SU-DHL-6 (cell line): Measurements from ENCODE around the gene GNG4.

Experiments used
- H2AFZ ChIP-seq: fragments of 200-600 bp; sonication (generic); 2 replicates; pipeline ENCODE4 v1.6.1; 2014; ENCODE audit warnings: low read depth, mild to moderate bottlenecking, moderate library complexity, mixed read lengths, antibody characterized with exemption, low read length; ENCODE audit not compliant: severe bottlenecking
- H3F3A ChIP-seq: fragments of 200-600 bp; shearing (Covaris generic); 2 replicates; pipeline ENCODE4 v1.6.0; 2016; ENCODE audit warnings: antibody characterized with exemption, mild to moderate bottlenecking; ENCODE audit not compliant: insufficient read depth
- H3K27ac ChIP-seq: fragments of 200-600 bp; sonication (generic); 2 replicates; pipeline ENCODE4 v1.5.1; 2016; ENCODE audit warnings: low read depth, mild to moderate bottlenecking, low read length, moderate library complexity, mixed read lengths
- H3K27me3 ChIP-seq: fragments of 200-600 bp; sonication (generic), shearing (Covaris generic); 2 replicates; pipeline ENCODE4 v1.6.0; 2014; ENCODE audit warnings: mild to moderate bottlenecking, low read length
- H3K36me3 ChIP-seq: fragments of 200-600 bp; sonication (generic); 2 replicates; pipeline ENCODE4 v1.6.1; 2014; ENCODE audit warnings: mild to moderate bottlenecking, low read length, mixed read lengths
- H3K4me2 ChIP-seq: fragments of 300-600, 200-600 bp; shearing (Covaris generic), sonication (generic); 2 replicates; pipeline ENCODE4 v1.6.0; 2014; ENCODE audit warnings: low read length, low read depth, mild to moderate bottlenecking; ENCODE audit not compliant: poor library complexity, severe bottlenecking
- H3K4me3 ChIP-seq: fragments of 200-600 bp; sonication (generic); 2 replicates; pipeline ENCODE4 v1.5.1; 2014; ENCODE audit warnings: antibody characterized with exemption, low read length, mild to moderate bottlenecking, mixed read lengths; ENCODE audit not compliant: insufficient read depth, poor library complexity, severe bottlenecking
- H3K79me2 ChIP-seq: fragments of 200-600 bp; sonication (generic); 2 replicates; pipeline ENCODE4 v1.6.1; 2014; ENCODE audit warnings: mild to moderate bottlenecking, low read length, moderate library complexity; ENCODE audit not compliant: insufficient read depth
- H3K9ac ChIP-seq: fragments of 200-600 bp; sonication (generic); 2 replicates; pipeline ENCODE4 v1.7.0; 2014; ENCODE audit warnings: mild to moderate bottlenecking, low read length
- H3K9me2 ChIP-seq: fragments of 200-600 bp; sonication (generic); replicated peaks from 2 replicates; pipeline ENCODE4 v1.6.1; 2014; ENCODE audit warnings: low read length; ENCODE audit not compliant: insufficient read depth
- H3K9me3 ChIP-seq: fragments of 200-600 bp; sonication (generic); 2 replicates; pipeline ENCODE4 v1.6.1; 2014; ENCODE audit warnings: low read length, mixed read lengths; ENCODE audit not compliant: insufficient read depth
- H4K20me1 ChIP-seq: fragments of 200-600 bp; sonication (generic); 2 replicates; pipeline ENCODE4 v1.6.1; 2014; ENCODE audit warnings: low read depth, mild to moderate bottlenecking, antibody characterized with exemption, low read length, moderate library complexity, mixed read lengths
- EZH2phosphoT487 ChIP-seq: fragments of 200-600 bp; sonication (generic), shearing (Covaris generic); conservative IDR thresholded peaks from 2 replicates; pipeline ENCODE4 v1.6.1; 2018; ENCODE audit warnings: mild to moderate bottlenecking, antibody characterized with exemption, low read length, moderate library complexity, mixed read lengths
- TF ChIP-seq, protein P1 (sequence below): fragments of 200-600 bp; sonication (generic); IDR thresholded peaks from one replicate; pipeline ENCODE4 v1.5.1; 2017; ENCODE audit warnings: antibody characterized with exemption, mild to moderate bottlenecking, low read length, moderate library complexity; ENCODE audit not compliant: insufficient read depth, poor library complexity, severe bottlenecking

GNG4 gene

DNA sequence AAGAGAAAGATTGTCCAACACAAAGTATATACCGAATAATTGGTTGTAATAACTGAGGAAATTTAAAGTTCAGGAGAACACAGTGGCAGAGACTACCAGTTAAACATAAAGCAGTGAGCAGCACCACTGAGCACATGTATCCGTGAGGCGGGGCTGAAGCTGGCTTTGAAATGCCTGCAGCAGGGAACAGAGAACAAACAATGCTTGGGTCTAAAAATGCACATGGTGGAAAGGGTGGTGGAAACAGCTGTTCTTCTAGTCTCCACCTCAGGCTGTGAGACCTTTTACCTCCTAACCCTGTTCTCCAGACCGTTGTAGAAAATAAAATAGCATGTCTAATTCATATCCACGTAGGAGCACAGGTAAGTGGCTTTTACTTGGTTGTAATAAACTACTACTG is 7.7 kb upstream of the GNG4 start:
- H3K79me2 ChIP-seq = no peaks in the 10 kb centered on the region
- no peak overlapping the region for H3K4me2 ChIP-seq
- no peaks in the 10 kb centered on the region for H3K27me3 ChIP-seq
- no peak overlapping the region for H3K4me3 ChIP-seq
- H3K9me2 ChIP-seq = no peaks in the 10 kb centered on the region
- H3K9me3 ChIP-seq = no peaks in the 10 kb centered on the region
- H3K9ac ChIP-seq = no peak overlapping the region
- no peak overlapping the region for H2AFZ ChIP-seq
- no peak for TF ChIP-seq EZH2phosphoT487
- TF ChIP-seq, protein P1, sequence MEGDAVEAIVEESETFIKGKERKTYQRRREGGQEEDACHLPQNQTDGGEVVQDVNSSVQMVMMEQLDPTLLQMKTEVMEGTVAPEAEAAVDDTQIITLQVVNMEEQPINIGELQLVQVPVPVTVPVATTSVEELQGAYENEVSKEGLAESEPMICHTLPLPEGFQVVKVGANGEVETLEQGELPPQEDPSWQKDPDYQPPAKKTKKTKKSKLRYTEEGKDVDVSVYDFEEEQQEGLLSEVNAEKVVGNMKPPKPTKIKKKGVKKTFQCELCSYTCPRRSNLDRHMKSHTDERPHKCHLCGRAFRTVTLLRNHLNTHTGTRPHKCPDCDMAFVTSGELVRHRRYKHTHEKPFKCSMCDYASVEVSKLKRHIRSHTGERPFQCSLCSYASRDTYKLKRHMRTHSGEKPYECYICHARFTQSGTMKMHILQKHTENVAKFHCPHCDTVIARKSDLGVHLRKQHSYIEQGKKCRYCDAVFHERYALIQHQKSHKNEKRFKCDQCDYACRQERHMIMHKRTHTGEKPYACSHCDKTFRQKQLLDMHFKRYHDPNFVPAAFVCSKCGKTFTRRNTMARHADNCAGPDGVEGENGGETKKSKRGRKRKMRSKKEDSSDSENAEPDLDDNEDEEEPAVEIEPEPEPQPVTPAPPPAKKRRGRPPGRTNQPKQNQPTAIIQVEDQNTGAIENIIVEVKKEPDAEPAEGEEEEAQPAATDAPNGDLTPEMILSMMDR = no peak
- no peaks in the 10 kb centered on the region for H3F3A ChIP-seq
- H4K20me1 ChIP-seq = no peaks in the 10 kb centered on the region
- no peak overlapping the region for H3K27ac ChIP-seq
- H3K36me3 ChIP-seq = no peaks in the 10 kb centered on the region

DNA sequence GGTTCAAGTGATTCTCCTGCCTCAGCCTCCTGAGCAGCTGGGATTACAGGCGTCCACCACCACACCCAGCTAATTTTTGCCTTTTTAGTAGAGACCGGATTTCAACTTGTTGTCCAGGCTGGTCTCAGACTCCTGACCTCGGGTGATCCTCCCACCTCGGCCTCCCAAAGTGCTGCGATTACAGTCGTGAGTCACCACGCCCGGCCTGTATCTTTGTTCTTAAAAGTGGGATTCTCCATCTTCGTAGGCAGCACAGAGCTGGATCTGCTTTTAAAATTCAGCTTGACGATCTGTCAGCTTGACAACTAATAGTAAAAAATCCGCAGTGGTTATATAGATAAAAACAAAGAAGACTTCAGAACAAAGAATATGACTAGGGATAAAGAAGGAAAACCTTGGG is 2.8 kb upstream of the GNG4 start:
- no peaks in the 10 kb centered on the region for H3K79me2 ChIP-seq
- H3K36me3 ChIP-seq = no peaks in the 10 kb centered on the region
- no peak overlapping the region for H3K27ac ChIP-seq
- no peak overlapping the region for H3K9ac ChIP-seq
- TF ChIP-seq, protein P1 = no peak
- no peak for TF ChIP-seq EZH2phosphoT487
- H3K4me3 ChIP-seq = no peak overlapping the region
- no peaks in the 10 kb centered on the region for H3K27me3 ChIP-seq
- no peaks in the 10 kb centered on the region for H3K9me2 ChIP-seq
- no peak overlapping the region for H2AFZ ChIP-seq
- H3K9me3 ChIP-seq = no peaks in the 10 kb centered on the region
- H3F3A ChIP-seq = no peaks in the 10 kb centered on the region
- H4K20me1 ChIP-seq = no peaks in the 10 kb centered on the region
- H3K4me2 ChIP-seq = no peak overlapping the region

DNA sequence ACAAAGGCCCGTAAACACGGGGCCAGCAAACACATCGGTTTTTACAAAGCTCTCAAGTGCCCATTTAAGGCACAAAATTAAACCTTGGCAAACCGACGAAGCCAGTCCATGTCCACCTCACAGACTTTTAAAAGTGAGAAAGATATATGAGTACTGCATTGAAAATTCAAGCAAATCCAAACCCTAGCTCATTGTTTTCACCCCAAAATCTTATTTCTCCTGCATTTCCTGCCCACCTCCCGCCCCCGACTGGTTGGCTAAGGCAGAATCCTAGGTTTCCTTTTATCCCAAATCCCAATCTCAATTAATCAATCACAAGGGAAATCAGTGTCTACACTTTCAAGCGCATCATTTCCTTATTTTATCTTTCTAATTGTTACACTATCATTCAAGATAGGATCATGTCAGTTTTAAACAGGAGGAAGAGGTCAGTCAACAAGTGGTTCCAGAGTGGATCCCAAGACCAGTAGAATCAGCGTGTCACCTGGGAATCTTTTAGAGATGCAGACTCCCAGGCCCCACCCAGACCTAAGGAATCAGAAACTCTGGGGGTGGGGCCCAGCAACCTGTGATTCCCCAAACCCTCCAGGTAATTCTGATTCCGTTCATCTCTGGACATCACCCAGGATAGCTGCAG is 1.7 kb upstream of the GNG4 start:
- Histone ChIP-seq H4K20me1 (no peaks in the 10 kb centered on the region), H3K9ac (no peak overlapping the region), H3F3A (no peaks in the 10 kb centered on the region), H3K4me3 (no peak overlapping the region), H3K79me2 (no peaks in the 10 kb centered on the region), H3K27me3 (no peaks in the 10 kb centered on the region), H3K9me2 (no peaks in the 10 kb centered on the region), H3K9me3 (no peaks in the 10 kb centered on the region), H3K27ac (no peak overlapping the region), H3K36me3 (no peaks in the 10 kb centered on the region), H3K4me2 (no peak overlapping the region), H2AFZ (no peak overlapping the region)
- TF ChIP-seq, protein P1 = no peak
- TF ChIP-seq EZH2phosphoT487 = no peak
